HepG2 (cell line): Measurements from ENCODE around the gene CCBE1. TPM values are rescaled to one million over a fixed set of nuclear protein-coding genes. Genes with fewer than 3 reads are reported as not detected.

ENCODE experiments used
- ATAC-seq: fragments of 200-7000 bp; cut with Tn5 transposase; 3 replicates; pipeline ENCODE4 v1.9.1; 2020; ENCODE audit warnings: mild to moderate bottlenecking, moderate library complexity
- BruUV-seq: library from RNA; stranded (reverse); fragments of 400-500 nt; replicated peaks from 2 replicates; lab custom pipeline; 2021; lab: Mats Ljungman, UMichigan
- CTCF ChIA-PET: fragments of 300-600 bp; formaldehyde crosslinking; extraction: SDS; loops from one replicate; lab custom pipeline; 2021; ENCODE audit warnings: low total read pairs, inconsistent platforms, low intra/inter-chr PET ratio; lab: Yijun Ruan, JAX
- POLR2A ChIA-PET: fragments of 350-600 bp; sonication (Branson Sonifier 250); formaldehyde crosslinking; loops from one replicate; lab custom pipeline; 2020; ENCODE audit warnings: antibody characterized with exemption, inconsistent platforms; lab: Yijun Ruan, JAX
- DNase-seq: peaks from one replicate; pipeline ENCODE4 v3.0.0-alpha.2; 2015; ENCODE audit warnings: low spot score
- FAIRE-seq: peaks from 3 replicates; lab custom pipeline; 2011; peaks lifted over from hg19 to GRCh38; lab: Jason Lieb, UNC
- H2AFZ ChIP-seq: one replicate; pipeline ENCODE4 v1.6.1; 2011; ENCODE audit warnings: low read length, inconsistent platforms
- H3K27ac ChIP-seq: fragments of 300-600 bp; 3 replicates; pipeline ENCODE4 v1.8.0; 2011; ENCODE audit warnings: mixed run types, mild to moderate bottlenecking, mixed read lengths, low read length, inconsistent platforms; ENCODE audit not compliant: insufficient read depth; ENCODE audit errors: extremely low read length
- H3K27me3 ChIP-seq, 2 experiments: fragments of 200-600 bp in 1 of 2; 2 replicates in 1 of 2; 3 replicates in 1 of 2; pipeline versions ENCODE4 v1.6.0 to v1.8.0; 2011; ENCODE audit warnings: low read length in 2 of 2, mild to moderate bottlenecking in 2 of 2, moderate library complexity in 2 of 2, inconsistent platforms in 1 of 2; ENCODE audit not compliant: insufficient read depth in 2 of 2, control insufficient read depth in 1 of 2
- H3K36me3 ChIP-seq, 2 experiments: fragments of 200-600 bp in 1 of 2; replicated peaks in 1 of 2; 2 replicates in 1 of 2; 3 replicates in 1 of 2; pipeline versions ENCODE4 v1.5.1 to v1.8.0; 2011; ENCODE audit warnings: low read length in 2 of 2, inconsistent platforms in 1 of 2; ENCODE audit not compliant: insufficient read depth in 2 of 2, control insufficient read depth in 1 of 2
- H3K4me1 ChIP-seq: 2 replicates; pipeline ENCODE4 v1.5.1; 2012; ENCODE audit warnings: low read length, inconsistent platforms; ENCODE audit not compliant: insufficient read depth
- H3K4me2 ChIP-seq: 2 replicates; pipeline ENCODE4 v1.6.0; 2011; ENCODE audit warnings: low read depth, low read length, inconsistent platforms
- H3K4me3 ChIP-seq, 3 experiments: fragments of 200-600 bp in 1 of 3; sonication (generic), shearing (Covaris generic) in 1 of 3; replicated peaks in 1 of 3; 2 replicates each; pipeline ENCODE4 v1.5.1; 2011 to 2016; ENCODE audit warnings: low read length in 3 of 3, inconsistent platforms in 2 of 3, low read depth in 2 of 3, mild to moderate bottlenecking in 2 of 3, control low read depth in 1 of 3, mixed read lengths in 1 of 3; ENCODE audit not compliant: insufficient read depth in 1 of 3
- H3K79me2 ChIP-seq: one replicate; pipeline ENCODE4 v1.6.1; 2011; ENCODE audit warnings: low read length, inconsistent platforms; ENCODE audit not compliant: insufficient read depth
- H3K9ac ChIP-seq: 2 replicates; pipeline ENCODE4 v1.6.0; 2011; ENCODE audit warnings: mild to moderate bottlenecking, low read depth, low read length, inconsistent platforms; ENCODE audit not compliant: insufficient read depth
- H3K9me3 ChIP-seq: 2 replicates; pipeline ENCODE4 v1.5.1; 2012; ENCODE audit warnings: mild to moderate bottlenecking, low read length
- H4K20me1 ChIP-seq: 2 replicates; pipeline ENCODE4 v1.6.0; 2011; ENCODE audit warnings: inconsistent platforms, mild to moderate bottlenecking, low read length, moderate library complexity; ENCODE audit not compliant: insufficient read depth
- ISL2 ChIP-seq: sonication (generic); formaldehyde crosslinking; IDR thresholded peaks from 2 replicates; pipeline ENCODE4 v1.5.0; 2020; ENCODE audit warnings: missing genetic modification reagents
- PTBP1 ChIP-seq: fragments of 200-400 bp; formaldehyde crosslinking; IDR thresholded peaks from 2 replicates; pipeline ENCODE4 v1.6.1; 2018; ENCODE audit warnings: low read length, low read depth; ENCODE audit not compliant: poor library complexity, severe bottlenecking
- RARG ChIP-seq: sonication (generic); formaldehyde crosslinking; IDR thresholded peaks from 2 replicates; pipeline ENCODE4 v1.4.0; 2020; ENCODE audit warnings: low read depth, mild to moderate bottlenecking, missing genetic modification reagents
- SIN3B ChIP-seq: fragments of 150-350 bp; IDR thresholded peaks from 2 replicates; pipeline ENCODE4 v1.6.1; 2014; ENCODE audit warnings: low read length
- YY1 ChIP-seq: IDR thresholded peaks from 2 replicates; pipeline ENCODE4 v1.6.1; 2011; ENCODE audit warnings: low read length, low read depth, moderate library complexity, mild to moderate bottlenecking; ENCODE audit not compliant: insufficient read depth, insufficient replicate concordance
- ZNF292 ChIP-seq: sonication (generic); formaldehyde crosslinking; IDR thresholded peaks from 2 replicates; pipeline ENCODE4 v1.8.1; 2022; ENCODE audit warnings: mild to moderate bottlenecking, low read depth, missing genetic modification reagents, borderline replicate concordance
- ZNF629 ChIP-seq: sonication (generic); formaldehyde crosslinking; conservative IDR thresholded peaks from 2 replicates; pipeline ENCODE4 v1.5.0; 2020; ENCODE audit warnings: missing genetic modification reagents
- ZNF75D ChIP-seq: sonication (generic); formaldehyde crosslinking; IDR thresholded peaks from 2 replicates; pipeline ENCODE4 v1.8.1; 2023; ENCODE audit warnings: missing genetic modification reagents, mild to moderate bottlenecking, borderline replicate concordance
- WGBS: methylation state at CpG from one replicate; pipeline ENCODE4 v1.1.6; 2017; ENCODE audit warnings: low lambda C conversion rate; 5-methylcytosine and 5-hydroxymethylcytosine counted together
- in situ Hi-C: cut with HindIII; loops from 2 replicates; pipeline ENCODE4 v1.10.0; 2017; ENCODE audit warnings: low pct_unique_long_range_greater_than_20kb; ENCODE audit not compliant: extremely low pct_ligation_motif_present
- intact Hi-C: fragments of 100-400 bp; cut with micrococcal nuclease; formaldehyde crosslinking; loops from one replicate; pipeline ENCODE4 v1.10.0; 2022; ENCODE audit not compliant: unreplicated experiment
- polyA plus RNA-seq, 8 experiments: library from polyadenylated mRNA; depleted of rRNA in 3 of 8; stranded (reverse) in 7 of 8; unstranded in 1 of 8; fragments of >200 nt; fragmentation: Illumina TruSeq in 4 of 8; extraction: Trizol in 4 of 8; gene quantifications; 2 replicates each; pipeline versions ENCODE4 v1.2.1 to v1.2.3, GENCODE V29; 2011 to 2016; ENCODE audit warnings: low read depth in 4 of 8, missing spikeins in 1 of 8, mixed read lengths in 1 of 8; ENCODE audit not compliant: insufficient read depth in 1 of 8
- total RNA-seq, 5 experiments: library from RNA; depleted of rRNA; stranded (reverse); fragments of >200 nt; fragmentation: Illumina TruSeq; extraction: Trizol; gene quantifications; 2 replicates each; pipeline ENCODE4 v1.2.3, GENCODE V29; 2016; ENCODE audit warnings: low read depth in 1 of 5
- TF ChIP-seq, protein P1 (sequence below): sonication (generic); formaldehyde crosslinking; IDR thresholded peaks from 2 replicates; pipeline ENCODE4 v1.5.0; 2020; ENCODE audit warnings: missing genetic modification reagents
- TF ChIP-seq, protein P2 (sequence below): sonication (generic); formaldehyde crosslinking; IDR thresholded peaks from 2 replicates; pipeline ENCODE4 v1.4.0; 2020; ENCODE audit warnings: mild to moderate bottlenecking, missing genetic modification reagents

Gene CCBE1
- total and polyA plus RNA-seq, 2 of the 13 experiments (the other 11 are each of a cell fraction or from before 2014, with no cell fraction given) = not detected

DNA sequence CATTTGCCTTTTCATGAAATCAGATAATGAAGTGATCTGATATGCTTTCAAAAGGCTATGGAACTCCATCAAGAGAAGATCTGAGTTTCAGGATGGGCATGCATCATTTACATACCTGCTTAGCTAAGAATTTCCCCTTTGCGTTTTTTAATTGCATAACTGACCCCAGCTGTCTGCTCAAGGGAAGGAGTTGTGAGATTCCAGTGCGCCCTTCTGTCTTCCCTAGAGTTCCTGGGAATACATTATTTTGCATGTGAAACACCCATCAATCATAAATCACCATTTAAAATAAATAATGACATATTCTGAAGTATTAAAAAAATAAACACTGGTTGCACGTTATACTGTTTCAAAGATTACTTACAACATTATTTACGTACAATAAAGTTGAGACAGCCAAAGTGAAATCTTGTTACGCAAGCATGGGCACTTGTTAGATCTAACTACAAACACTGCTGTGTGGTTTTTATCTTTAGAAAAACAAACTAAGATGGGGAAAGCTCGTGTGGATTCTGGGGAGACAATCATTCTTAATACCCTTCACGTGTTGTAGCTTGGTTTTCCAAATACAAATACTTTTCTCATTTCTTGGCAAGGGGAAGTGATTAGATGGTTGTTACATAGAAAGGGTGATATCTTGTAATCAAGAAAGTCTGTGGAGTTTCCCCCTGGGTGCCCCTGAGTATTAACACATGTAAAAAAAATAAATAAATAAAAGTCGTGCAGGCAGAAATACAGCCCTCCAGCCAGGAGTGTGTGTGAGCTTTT, 212.5 kb downstream of the CCBE1 start:
- ATAC-seq (no peak), FAIRE-seq (no peak), DNase-seq (no peak)
- intact Hi-C loops = no loop called here
- ChIA-PET POLR2A (no interaction called here), CTCF (no interaction called here)
- no TSS peak for BruUV-seq
- 11% methylated on average over 8 of the region's 8 CpGs for WGBS
- in situ Hi-C loops = no loop called here
- TF ChIP-seq YY1 = no peak
- no peak for TF ChIP-seq RARG (CRISPR knock-in tag)
- no peak for TF ChIP-seq PTBP1
- TF ChIP-seq, protein P1, sequence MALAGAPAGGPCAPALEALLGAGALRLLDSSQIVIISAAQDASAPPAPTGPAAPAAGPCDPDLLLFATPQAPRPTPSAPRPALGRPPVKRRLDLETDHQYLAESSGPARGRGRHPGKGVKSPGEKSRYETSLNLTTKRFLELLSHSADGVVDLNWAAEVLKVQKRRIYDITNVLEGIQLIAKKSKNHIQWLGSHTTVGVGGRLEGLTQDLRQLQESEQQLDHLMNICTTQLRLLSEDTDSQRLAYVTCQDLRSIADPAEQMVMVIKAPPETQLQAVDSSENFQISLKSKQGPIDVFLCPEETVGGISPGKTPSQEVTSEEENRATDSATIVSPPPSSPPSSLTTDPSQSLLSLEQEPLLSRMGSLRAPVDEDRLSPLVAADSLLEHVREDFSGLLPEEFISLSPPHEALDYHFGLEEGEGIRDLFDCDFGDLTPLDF = no peak
- no peak for TF ChIP-seq SIN3B
- TF ChIP-seq ZNF75D (CRISPR knock-in tag) = no peak
- no peak for TF ChIP-seq ISL2
- TF ChIP-seq ZNF292 (CRISPR knock-in tag) = no peak
- TF ChIP-seq ZNF629 (CRISPR knock-in tag) = no peak
- TF ChIP-seq, protein P2, sequence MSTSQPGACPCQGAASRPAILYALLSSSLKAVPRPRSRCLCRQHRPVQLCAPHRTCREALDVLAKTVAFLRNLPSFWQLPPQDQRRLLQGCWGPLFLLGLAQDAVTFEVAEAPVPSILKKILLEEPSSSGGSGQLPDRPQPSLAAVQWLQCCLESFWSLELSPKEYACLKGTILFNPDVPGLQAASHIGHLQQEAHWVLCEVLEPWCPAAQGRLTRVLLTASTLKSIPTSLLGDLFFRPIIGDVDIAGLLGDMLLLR (CRISPR knock-in tag) = no peak
- no peaks in the 10 kb centered on the region for H3K4me1 ChIP-seq
- H3K4me3 ChIP-seq = no peak overlapping the region
- H3K27ac ChIP-seq = no peak overlapping the region
- no peak overlapping the region for H2AFZ ChIP-seq
- no peaks in the 10 kb centered on the region for H3K36me3 ChIP-seq
- no peaks in the 10 kb centered on the region for H3K79me2 ChIP-seq
- no peaks in the 10 kb centered on the region for H4K20me1 ChIP-seq
- no peak overlapping the region for H3K4me2 ChIP-seq
- H3K27me3 ChIP-seq = no peaks in the 10 kb centered on the region; a peak in 1 of 5 replicates
- no peaks in the 10 kb centered on the region for H3K9me3 ChIP-seq
- no peak overlapping the region for H3K9ac ChIP-seq
